ENCODE data around the gene TIMD4.

DNA sequence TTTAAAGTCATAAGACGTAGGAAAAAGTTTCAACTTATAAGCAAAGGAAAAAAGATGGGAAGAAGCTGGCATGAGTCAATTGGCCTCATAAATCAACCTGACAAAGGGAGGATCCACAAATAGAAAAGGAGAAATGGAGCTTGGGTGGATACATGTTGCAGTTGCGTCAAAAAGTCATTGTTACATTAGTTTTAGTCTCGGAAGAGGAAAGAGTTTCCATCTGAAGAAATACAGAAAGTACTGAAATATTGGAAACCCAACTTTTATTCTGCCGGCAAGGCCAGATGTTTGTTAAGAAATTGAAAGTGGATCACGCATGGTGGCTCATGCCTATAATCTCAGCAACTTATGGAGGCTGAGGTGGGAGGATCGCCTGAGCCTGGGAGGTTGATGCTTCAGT, 11.3 kb upstream of the TIMD4 start:
- TF ChIP-seq MAFK (IDR thresholded peaks at IDR 0.05; ENCODE audit: low read depth, low read length), result no peak
- no peak for TF ChIP-seq FOS (IDR thresholded peaks at IDR 0.05; ENCODE audit: low read depth, low read length)
- TF ChIP-seq SMC3 (IDR thresholded peaks at IDR 0.05; ENCODE audit: low read depth, low read length), result no peak
- TF ChIP-seq, protein P1, sequence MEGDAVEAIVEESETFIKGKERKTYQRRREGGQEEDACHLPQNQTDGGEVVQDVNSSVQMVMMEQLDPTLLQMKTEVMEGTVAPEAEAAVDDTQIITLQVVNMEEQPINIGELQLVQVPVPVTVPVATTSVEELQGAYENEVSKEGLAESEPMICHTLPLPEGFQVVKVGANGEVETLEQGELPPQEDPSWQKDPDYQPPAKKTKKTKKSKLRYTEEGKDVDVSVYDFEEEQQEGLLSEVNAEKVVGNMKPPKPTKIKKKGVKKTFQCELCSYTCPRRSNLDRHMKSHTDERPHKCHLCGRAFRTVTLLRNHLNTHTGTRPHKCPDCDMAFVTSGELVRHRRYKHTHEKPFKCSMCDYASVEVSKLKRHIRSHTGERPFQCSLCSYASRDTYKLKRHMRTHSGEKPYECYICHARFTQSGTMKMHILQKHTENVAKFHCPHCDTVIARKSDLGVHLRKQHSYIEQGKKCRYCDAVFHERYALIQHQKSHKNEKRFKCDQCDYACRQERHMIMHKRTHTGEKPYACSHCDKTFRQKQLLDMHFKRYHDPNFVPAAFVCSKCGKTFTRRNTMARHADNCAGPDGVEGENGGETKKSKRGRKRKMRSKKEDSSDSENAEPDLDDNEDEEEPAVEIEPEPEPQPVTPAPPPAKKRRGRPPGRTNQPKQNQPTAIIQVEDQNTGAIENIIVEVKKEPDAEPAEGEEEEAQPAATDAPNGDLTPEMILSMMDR (conservative IDR thresholded peaks at IDR 0.05; ENCODE audit: low read depth, low read length), result no peak
- TF ChIP-seq RAD21 (IDR thresholded peaks at IDR 0.05; ENCODE audit: low read length), result no peak
- no peak for TF ChIP-seq MAZ (IDR thresholded peaks at IDR 0.05; ENCODE audit: borderline replicate concordance, low read depth, low read length)
- no peak for TF ChIP-seq POLR2A (IDR thresholded peaks at IDR 0.05; ENCODE audit: low read depth, low read length)
- no peak for TF ChIP-seq CEBPB (IDR thresholded peaks at IDR 0.05; ENCODE audit: low read depth, low read length)
- TF ChIP-seq, protein P2, sequence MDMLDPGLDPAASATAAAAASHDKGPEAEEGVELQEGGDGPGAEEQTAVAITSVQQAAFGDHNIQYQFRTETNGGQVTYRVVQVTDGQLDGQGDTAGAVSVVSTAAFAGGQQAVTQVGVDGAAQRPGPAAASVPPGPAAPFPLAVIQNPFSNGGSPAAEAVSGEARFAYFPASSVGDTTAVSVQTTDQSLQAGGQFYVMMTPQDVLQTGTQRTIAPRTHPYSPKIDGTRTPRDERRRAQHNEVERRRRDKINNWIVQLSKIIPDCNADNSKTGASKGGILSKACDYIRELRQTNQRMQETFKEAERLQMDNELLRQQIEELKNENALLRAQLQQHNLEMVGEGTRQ (IDR thresholded peaks at IDR 0.05; ENCODE audit: low read depth, low read length), result no peak
- no peak for TF ChIP-seq RFX5 (IDR thresholded peaks at IDR 0.05; ENCODE audit: low read depth, low read length)
- TF ChIP-seq MXI1 (IDR thresholded peaks at IDR 0.05; ENCODE audit: borderline replicate concordance, low read depth, low read length), result no peak
- no peak for TF ChIP-seq BHLHE40 (IDR thresholded peaks at IDR 0.05; ENCODE audit: low read depth, low read length)
